Measurements from ENCODE around the gene TRIM40.
A peak's percentile ranks its signal among the peaks of the same experiment; 100 is the strongest.
"Not testable (repeated sequence)": the region's sequence is repeated elsewhere in the genome, so short reads cannot be mapped to it uniquely, and the experiment has no call there.

The TRIM40 gene

GRCh38 chr6:30164714-30165113, 28.8 kb downstream of the TRIM40 start:
- TF ChIP-seq CTCF (IDR thresholded peaks at IDR 0.05; ENCODE audit: low read length, missing control alignments): no peak
- H3K4me3 ChIP-seq (replicated peaks; ENCODE audit: low read depth, low read length): no peak overlapping the region
- no peak for DNase-seq (ENCODE audit: low read depth)

GRCh38 chr6:30165238-30165637, 29.3 kb downstream of the TRIM40 start:
- not testable (repeated sequence) for DNase-seq (ENCODE audit: low read depth); H3K4me3 ChIP-seq (replicated peaks; ENCODE audit: low read depth, low read length)

- H3K4me3 ChIP-seq (replicated peaks; ENCODE audit: low read depth, low read length): no peak overlapping the region
- TF ChIP-seq CTCF (IDR thresholded peaks at IDR 0.05; ENCODE audit: low read length, missing control alignments): no peak
- no peak for DNase-seq (ENCODE audit: low read depth)
These were observed 31.2 kb downstream of the TRIM40 start for GRCh38 chr6:30167101-30167500.

- H3K4me3 ChIP-seq (replicated peaks; ENCODE audit: low read depth, low read length): no peak overlapping the region
- DNase-seq (ENCODE audit: low read depth): no peak
- TF ChIP-seq CTCF (IDR thresholded peaks at IDR 0.05; ENCODE audit: low read length, missing control alignments): no peak
These were observed 32.8 kb downstream of the TRIM40 start for GRCh38 chr6:30168741-30169140.

GRCh38 chr6:30169658-30170614, 34.0 kb downstream of the TRIM40 start:
- peak; percentile 78 for DNase-seq (ENCODE audit: low read depth)
- peak; percentile 94 for TF ChIP-seq CTCF (IDR thresholded peaks at IDR 0.05; ENCODE audit: low read length, missing control alignments)
- no peak overlapping the region for H3K4me3 ChIP-seq (replicated peaks; ENCODE audit: low read depth, low read length)

- H3K4me3 ChIP-seq (replicated peaks; ENCODE audit: low read depth, low read length): no peak overlapping the region
- no peak for DNase-seq (ENCODE audit: low read depth)
- TF ChIP-seq CTCF (IDR thresholded peaks at IDR 0.05; ENCODE audit: low read length, missing control alignments): no peak
These were observed 35.9 kb downstream of the TRIM40 start for GRCh38 chr6:30171677-30172471.

GRCh38 chr6:30172681-30173080, 36.7 kb downstream of the TRIM40 start:
- no peak for DNase-seq (ENCODE audit: low read depth)
- H3K4me3 ChIP-seq (replicated peaks; ENCODE audit: low read depth, low read length): no peak overlapping the region
- no peak for TF ChIP-seq CTCF (IDR thresholded peaks at IDR 0.05; ENCODE audit: low read length, missing control alignments)
